HEK293 (cell line): ENCODE measurements around the gene ZCWPW1.
"Not testable (repeated sequence)": the region's sequence is repeated elsewhere in the genome, so short reads cannot be mapped to it uniquely, and the experiment has no call there.

Experiments used
- CTCF ChIA-PET: fragments of 350-600 bp; formaldehyde crosslinking; extraction: SDS; loops from one replicate; lab custom pipeline; 2021; ENCODE audit warnings: antibody characterized with exemption; lab: Yijun Ruan, JAX
- POLR2A ChIA-PET: fragments of 300-600 bp; formaldehyde crosslinking; extraction: SDS; loops from one replicate; lab custom pipeline; 2020; ENCODE audit warnings: antibody characterized with exemption, inconsistent platforms; lab: Yijun Ruan, JAX
- H3K27ac ChIP-seq: fragments of 200-500 bp; sonication (Bioruptor generic); 2 replicates; pipeline ENCODE4 v1.5.1; 2014; ENCODE audit warnings: low read depth, low read length, control low read depth, inconsistent platforms; ENCODE audit errors: extremely low read depth
- H3K36me3 ChIP-seq, 2 experiments: fragments of 200-500 bp in 1 of 2; sonication (Bioruptor generic) in 1 of 2; 1 replicate in 1 of 2; 2 replicates in 1 of 2; pipeline ENCODE4 v1.5.1; 2014 to 2017; ENCODE audit warnings: inconsistent platforms in 2 of 2, low read length in 2 of 2; ENCODE audit not compliant: control insufficient read depth in 2 of 2, insufficient read depth in 1 of 2
- H3K4me1 ChIP-seq: fragments of 200-500 bp; sonication (Bioruptor generic); 2 replicates; pipeline ENCODE4 v1.5.1; 2014; ENCODE audit warnings: mild to moderate bottlenecking, low read length, inconsistent platforms; ENCODE audit not compliant: control insufficient read depth, insufficient read depth
- H3K4me3 ChIP-seq: 2 replicates; pipeline ENCODE4 v1.5.1; 2011; ENCODE audit warnings: low read depth, mild to moderate bottlenecking, control low read depth, low read length, moderate library complexity
- H3K9me3 ChIP-seq: fragments of 200-500 bp; sonication (Bioruptor generic); 2 replicates; pipeline ENCODE4 v1.5.1; 2014; ENCODE audit warnings: low read depth, low read length, inconsistent platforms; ENCODE audit not compliant: control insufficient read depth, insufficient read depth
- BCL11B ChIP-seq: fragments of 450-650 bp; formaldehyde crosslinking; IDR thresholded peaks from 2 replicates; pipeline ENCODE4 v1.5.1; 2016; ENCODE audit warnings: low read depth, missing biosample characterization, missing genetic modification characterization
- GLIS1 ChIP-seq: fragments of 450-650 bp; formaldehyde crosslinking; IDR thresholded peaks from 2 replicates; pipeline ENCODE4 v1.5.1; 2016; ENCODE audit warnings: missing biosample characterization, missing genetic modification characterization
- HOXD13 ChIP-seq: sonication (generic); formaldehyde crosslinking; IDR thresholded peaks from 2 replicates; pipeline ENCODE4 v1.8.0; 2022; ENCODE audit warnings: missing genetic modification reagents, borderline replicate concordance
- KLF7 ChIP-seq: fragments of 450-650 bp; formaldehyde crosslinking; IDR thresholded peaks from 2 replicates; pipeline ENCODE4 v1.5.1; 2016; ENCODE audit warnings: missing biosample characterization, missing genetic modification characterization, borderline replicate concordance
- MZF1 ChIP-seq: fragments of 450-650 bp; formaldehyde crosslinking; IDR thresholded peaks from 2 replicates; pipeline ENCODE4 v1.5.1; 2017; ENCODE audit warnings: missing biosample characterization, missing genetic modification characterization, borderline replicate concordance
- PRDM1 ChIP-seq: fragments of 450-650 bp; formaldehyde crosslinking; IDR thresholded peaks from 2 replicates; pipeline ENCODE4; 2016; ENCODE audit warnings: missing biosample characterization, missing genetic modification characterization
- SCRT1 ChIP-seq: fragments of 450-650 bp; formaldehyde crosslinking; IDR thresholded peaks from 2 replicates; pipeline ENCODE4 v1.5.1; 2016; ENCODE audit warnings: missing biosample characterization, missing genetic modification characterization, borderline replicate concordance
- ZBTB20 ChIP-seq: fragments of 450-650 bp; formaldehyde crosslinking; IDR thresholded peaks from 2 replicates; pipeline ENCODE4 v1.5.1; 2016; ENCODE audit warnings: missing biosample characterization, missing genetic modification characterization
- ZBTB21 ChIP-seq: fragments of 450-650 bp; formaldehyde crosslinking; IDR thresholded peaks from 2 replicates; pipeline ENCODE4 v1.5.1; 2017; ENCODE audit warnings: missing biosample characterization, missing genetic modification characterization
- ZNF10 ChIP-seq: fragments of 450-650 bp; formaldehyde crosslinking; IDR thresholded peaks from 2 replicates; pipeline ENCODE4 v1.5.1; 2017; ENCODE audit warnings: missing biosample characterization, missing genetic modification characterization
- ZNF121 ChIP-seq: fragments of 450-650 bp; formaldehyde crosslinking; IDR thresholded peaks from 2 replicates; pipeline ENCODE4 v1.5.1; 2016; ENCODE audit warnings: missing biosample characterization, missing genetic modification characterization
- ZNF138 ChIP-seq: fragments of 450-650 bp; formaldehyde crosslinking; IDR thresholded peaks from 2 replicates; pipeline ENCODE4 v1.5.1; 2016; ENCODE audit warnings: missing biosample characterization, missing genetic modification characterization, borderline replicate concordance
- ZNF169 ChIP-seq: fragments of 450-650 bp; formaldehyde crosslinking; IDR thresholded peaks from 2 replicates; pipeline ENCODE4 v1.5.1; 2016; ENCODE audit warnings: missing biosample characterization, missing genetic modification characterization
- ZNF529 ChIP-seq: fragments of 450-650 bp; formaldehyde crosslinking; IDR thresholded peaks from 2 replicates; pipeline ENCODE4 v1.5.1; 2017; ENCODE audit warnings: missing genetic modification characterization, missing biosample characterization; ENCODE audit not compliant: insufficient replicate concordance
- ZNF549 ChIP-seq: fragments of 450-650 bp; IDR thresholded peaks from 2 replicates; pipeline ENCODE4 v1.5.1; 2018; ENCODE audit warnings: missing biosample characterization, missing genetic modification characterization, mild to moderate bottlenecking, inconsistent platforms, moderate library complexity
- ZNF571 ChIP-seq: fragments of 450-650 bp; formaldehyde crosslinking; IDR thresholded peaks from 2 replicates; pipeline ENCODE4 v1.5.0; 2017; ENCODE audit warnings: missing biosample characterization, missing genetic modification characterization
- ZNF626 ChIP-seq: fragments of 450-650 bp; sonication (Bioruptor Pico); formaldehyde crosslinking; IDR thresholded peaks from 2 replicates; pipeline ENCODE4 v1.5.1; 2018; ENCODE audit warnings: missing biosample characterization, missing genetic modification characterization, inconsistent platforms
- ZNF658 ChIP-seq: fragments of 450-650 bp; formaldehyde crosslinking; IDR thresholded peaks from 2 replicates; pipeline ENCODE4; 2016; ENCODE audit warnings: missing biosample characterization, missing genetic modification characterization
- ZNF670 ChIP-seq: fragments of 450-650 bp; formaldehyde crosslinking; IDR thresholded peaks from 2 replicates; pipeline ENCODE4 v1.5.1; 2016; ENCODE audit warnings: missing biosample characterization, missing genetic modification characterization, low read depth
- ZNF768 ChIP-seq: fragments of 450-650 bp; formaldehyde crosslinking; IDR thresholded peaks from 2 replicates; pipeline ENCODE4 v1.5.1; 2018; ENCODE audit warnings: missing biosample characterization, mild to moderate bottlenecking, missing genetic modification characterization
- TF ChIP-seq, protein P1 (sequence below): fragments of 450-650 bp; formaldehyde crosslinking; IDR thresholded peaks from 2 replicates; pipeline ENCODE4 v1.5.1; 2017; ENCODE audit warnings: missing biosample characterization, missing genetic modification characterization
- TF ChIP-seq, protein P2 (sequence below): fragments of 450-650 bp; formaldehyde crosslinking; IDR thresholded peaks from 2 replicates; pipeline ENCODE4 v1.5.1; 2016; ENCODE audit warnings: missing biosample characterization, missing genetic modification characterization

Gene ZCWPW1

DNA sequence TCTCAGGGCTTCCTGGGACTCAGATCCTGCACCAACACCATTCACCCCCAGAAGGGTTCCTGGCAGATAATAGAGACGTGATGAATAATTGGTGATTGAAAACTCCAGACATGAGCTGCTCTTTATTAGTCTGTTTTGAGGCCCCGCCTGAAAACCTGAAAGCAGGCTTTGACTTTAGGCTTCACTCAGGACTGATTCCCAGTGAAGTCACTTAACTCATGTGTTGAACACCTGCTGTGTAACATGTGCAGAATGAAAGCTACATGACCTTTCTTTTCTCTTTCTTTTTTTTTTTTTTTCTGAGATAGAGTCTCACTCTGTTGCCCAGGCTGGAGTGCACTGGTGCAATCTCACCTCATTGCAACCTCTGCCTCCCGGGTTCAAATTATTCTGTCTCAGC, 26.7 kb upstream of the ZCWPW1 start (continued):
- TF ChIP-seq, protein P1, sequence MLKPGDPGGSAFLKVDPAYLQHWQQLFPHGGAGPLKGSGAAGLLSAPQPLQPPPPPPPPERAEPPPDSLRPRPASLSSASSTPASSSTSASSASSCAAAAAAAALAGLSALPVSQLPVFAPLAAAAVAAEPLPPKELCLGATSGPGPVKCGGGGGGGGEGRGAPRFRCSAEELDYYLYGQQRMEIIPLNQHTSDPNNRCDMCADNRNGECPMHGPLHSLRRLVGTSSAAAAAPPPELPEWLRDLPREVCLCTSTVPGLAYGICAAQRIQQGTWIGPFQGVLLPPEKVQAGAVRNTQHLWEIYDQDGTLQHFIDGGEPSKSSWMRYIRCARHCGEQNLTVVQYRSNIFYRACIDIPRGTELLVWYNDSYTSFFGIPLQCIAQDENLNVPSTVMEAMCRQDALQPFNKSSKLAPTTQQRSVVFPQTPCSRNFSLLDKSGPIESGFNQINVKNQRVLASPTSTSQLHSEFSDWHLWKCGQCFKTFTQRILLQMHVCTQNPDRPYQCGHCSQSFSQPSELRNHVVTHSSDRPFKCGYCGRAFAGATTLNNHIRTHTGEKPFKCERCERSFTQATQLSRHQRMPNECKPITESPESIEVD: no peak
- TF ChIP-seq ZBTB21 (tag by site-specific recombination) (no peak), GLIS1 (no peak), ZNF138 (tag by site-specific recombination) (no peak), ZNF658 (tag by site-specific recombination) (no peak), PRDM1 (tag by site-specific recombination) (peak; percentile 42; the same call in 1 of the 2 replicates), SCRT1 (no peak), HOXD13 (CRISPR knock-in tag) (no peak), BCL11B (tag by site-specific recombination) (no peak), ZNF571 (no peak), ZNF10 (tag by site-specific recombination) (no peak), ZNF121 (tag by site-specific recombination) (0 out of 2 replicates have a peak, but pooled peaks have one; percentile 47)
- TF ChIP-seq, all 188 proteins: peak for 3

DNA sequence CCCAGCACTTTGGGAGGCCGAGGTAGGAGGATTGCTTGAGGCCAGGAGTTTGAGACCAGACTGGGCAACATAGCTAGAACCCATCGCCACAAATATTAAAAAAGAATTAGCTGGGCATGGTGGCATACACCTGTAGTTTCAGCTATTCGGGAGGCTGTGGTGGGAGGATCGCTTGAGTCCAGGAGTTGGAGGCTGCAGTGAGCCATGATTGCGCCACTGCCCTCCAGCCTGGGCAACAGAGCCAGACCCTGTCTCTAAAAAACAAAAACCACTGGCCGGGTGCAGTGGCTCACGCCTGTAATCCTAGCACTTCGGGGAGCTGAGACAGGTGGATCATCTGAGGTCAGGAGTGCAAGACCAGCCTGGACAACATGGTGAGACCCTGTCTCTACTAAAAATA, 25.4 kb upstream of the ZCWPW1 start:
- TF ChIP-seq ZNF121 (tag by site-specific recombination): peak; percentile 78
- H3K4me1 ChIP-seq, H3K9me3 ChIP-seq, H3K27ac ChIP-seq, H3K4me3 ChIP-seq, H3K36me3 ChIP-seq: not testable (repeated sequence)
- CTCF ChIA-PET: interaction anchor here (0.6 to 3.1 kb wide), 9 partner anchors 11 to 403 kb away, joined by 3 to 24 read pairs (median 4); no protein-coding TSS in a partner anchor
- POLR2A ChIA-PET: interaction anchor here (2.1 to 4.0 kb wide), 2 partner anchors 17 to 25 kb away, joined by 7 to 21 read pairs; partner anchors contain the start of genes MEPCE, PPP1R35 and ZCWPW1

DNA sequence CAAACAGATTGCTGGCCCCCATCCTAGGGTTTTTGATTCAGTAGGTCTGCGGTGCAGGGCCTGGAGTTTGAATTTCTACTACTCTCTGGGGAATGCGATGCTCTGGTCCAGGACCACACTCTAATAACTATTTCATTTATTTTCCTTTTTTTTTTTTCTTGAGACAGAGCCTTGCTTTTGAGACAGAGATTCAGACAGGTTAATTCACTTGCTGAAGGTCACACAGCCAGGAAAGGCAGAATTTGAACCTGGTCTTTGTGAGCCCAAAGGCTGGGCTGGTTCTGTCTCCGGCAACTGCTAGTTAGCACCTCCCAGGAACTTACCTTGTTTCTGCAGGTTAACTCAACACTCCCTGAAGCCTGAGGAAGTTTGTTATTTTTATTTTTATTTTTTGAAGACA, 24.0 kb upstream of the ZCWPW1 start:
- TF ChIP-seq ZNF549 (tag by site-specific recombination) (no peak), ZNF626 (no peak), MZF1 (tag by site-specific recombination) (no peak), ZNF768 (tag by site-specific recombination) (peak; percentile 66; the same call in 1 of the 2 replicates), ZNF10 (tag by site-specific recombination) (0 out of 2 replicates have a peak, but pooled peaks have one; percentile 22), KLF7 (tag by site-specific recombination) (no peak), ZBTB20 (tag by site-specific recombination) (no peak), ZNF169 (tag by site-specific recombination) (no peak), ZNF529 (tag by site-specific recombination) (no peak), ZNF670 (tag by site-specific recombination) (no peak)
- TF ChIP-seq, protein P1: no peak
- TF ChIP-seq, protein P2, sequence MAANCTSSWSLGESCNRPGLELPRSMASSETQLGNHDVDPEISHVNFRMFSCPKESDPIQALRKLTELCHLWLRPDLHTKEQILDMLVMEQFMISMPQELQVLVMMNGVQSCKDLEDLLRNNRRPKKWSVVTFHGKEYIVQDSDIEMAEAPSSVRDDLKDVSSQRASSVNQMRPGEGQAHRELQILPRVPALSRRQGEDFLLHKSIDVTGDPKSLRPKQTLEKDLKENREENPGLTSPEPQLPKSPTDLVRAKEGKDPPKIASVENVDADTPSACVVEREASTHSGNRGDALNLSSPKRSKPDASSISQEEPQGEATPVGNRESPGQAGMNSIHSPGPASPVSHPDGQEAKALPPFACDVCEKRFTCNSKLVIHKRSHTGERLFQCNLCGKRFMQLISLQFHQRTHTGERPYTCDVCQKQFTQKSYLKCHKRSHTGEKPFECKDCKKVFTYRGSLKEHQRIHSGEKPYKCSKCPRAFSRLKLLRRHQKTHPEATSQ (tag by site-specific recombination): no peak
- ChIA-PET CTCF (no interaction called here), POLR2A (no interaction called here)
- no peaks in the 10 kb centered on the region for H3K36me3 ChIP-seq
- no peak overlapping the region for H3K4me3 ChIP-seq
- no peaks in the 10 kb centered on the region for H3K9me3 ChIP-seq
- no peak overlapping the region for H3K27ac ChIP-seq
- H3K4me1 ChIP-seq: no peaks in the 10 kb centered on the region
